GM19324 (cell line): ENCODE results near the gene ARHGEF19.
A peak's percentile ranks its signal among the peaks of the same experiment; 100 is the strongest.

Experiments used
- ATAC-seq: cut with Tn5 transposase; IDR thresholded peaks from one replicate; pipeline ENCODE4 v1.9.1; 2021; ENCODE audit warnings: mild to moderate bottlenecking, moderate library complexity; ENCODE audit not compliant: unreplicated experiment, low FRiP score

The ARHGEF19 gene

GRCh38 chr1:16244650-16245285 is 32.3 kb upstream of the ARHGEF19 start:
- no peak for ATAC-seq

GRCh38 chr1:16243936-16244649 is 31.6 kb upstream of the ARHGEF19 start:
- ATAC-seq = no peak

- ATAC-seq = no peak
These were observed 30.8 kb upstream of the ARHGEF19 start for GRCh38 chr1:16243215-16243610.

- ATAC-seq = no peak
These were observed 30.2 kb upstream of the ARHGEF19 start for GRCh38 chr1:16242556-16243214.

GRCh38 chr1:16241221-16241708 is 28.8 kb upstream of the ARHGEF19 start:
- ATAC-seq = no peak

- no peak for ATAC-seq
These were observed 27.6 kb upstream of the ARHGEF19 start for GRCh38 chr1:16239972-16240491.

GRCh38 chr1:16237343-16237830 is 24.9 kb upstream of the ARHGEF19 start:
- no peak for ATAC-seq

GRCh38 chr1:16236511-16237342 is 24.3 kb upstream of the ARHGEF19 start, which contains the start of gene CPLANE2:
Gene CPLANE2, minus strand, starts transcription at chr1:16237183. Its CDS starts 441 bp downstream, at chr1:16236742.
- ATAC-seq = peak; percentile 88

- peak; percentile 48 for ATAC-seq
These were observed 23.6 kb upstream of the ARHGEF19 start for GRCh38 chr1:16235944-16236510.

- no peak for ATAC-seq
These were observed 22.9 kb upstream of the ARHGEF19 start for GRCh38 chr1:16235347-16235746.

- ATAC-seq = no peak
These were observed 21.0 kb upstream of the ARHGEF19 start for GRCh38 chr1:16233431-16233830.

- ATAC-seq = no peak
These were observed 19.9 kb upstream of the ARHGEF19 start for GRCh38 chr1:16232316-16232710.

GRCh38 chr1:16231331-16232315 is 19.2 kb upstream of the ARHGEF19 start:
- no peak for ATAC-seq

GRCh38 chr1:16230744-16231143 is 18.3 kb upstream of the ARHGEF19 start:
- no peak for ATAC-seq

GRCh38 chr1:16229976-16230740 is 17.7 kb upstream of the ARHGEF19 start:
- ATAC-seq = no peak

GRCh38 chr1:16226490-16227179 is 14.2 kb upstream of the ARHGEF19 start:
- no peak for ATAC-seq

GRCh38 chr1:16226129-16226489 is 13.7 kb upstream of the ARHGEF19 start:
- ATAC-seq = no peak
